ENCODE measurements around the gene NUDT22. TPM values are rescaled to one million over a fixed set of nuclear protein-coding genes. Genes with fewer than 3 reads are reported as not detected.
A peak's percentile ranks its signal among the peaks of the same experiment; 100 is the strongest.

NUDT22 gene
- total RNA-seq, 3 donors from 2014 or later (not counting 1 experiment from before 2014, with no cell fraction given) = 59.1 to 79.1 (median 74.8) TPM

GRCh38 chr11:64204080-64204440 is 22.0 kb upstream of the NUDT22 start:
- no peaks in the 10 kb centered on the region for H3K27me3 ChIP-seq (ENCODE audit: control insufficient read depth, insufficient read depth, low read length)
- Mint-ChIP-seq H3K9me3 (no peaks in the 10 kb centered on the region), H3K36me3 (peaks cover 6% of the 10 kb centered on the region), H3K27me3 (ENCODE audit: low read depth in 2 of 2) (no peaks in the 10 kb centered on the region), H3K27ac (peak overlapping the region; percentile 77 to 88), H3K4me3 (no peak overlapping the region), H3K4me1 (peaks cover 25 to 48% of the 10 kb centered on the region in 2 donors)
- H3K4me1 ChIP-seq (ENCODE audit: control insufficient read depth, insufficient read depth, low read length) = peaks cover 48% of the 10 kb centered on the region
- WGBS (ENCODE audit: insufficient coverage) = 93% methylated on average over 16 of the region's 16 CpGs
- no peaks in the 10 kb centered on the region for H3K9me3 ChIP-seq (ENCODE audit: control insufficient read depth, insufficient read depth, low read length)
- DNase-seq (no peak), ATAC-seq (no peak)
- no peak overlapping the region for H3K27ac ChIP-seq (ENCODE audit: low read length)
- no peak overlapping the region for H3K4me3 ChIP-seq (ENCODE audit: low read length)
- H3K36me3 ChIP-seq (ENCODE audit: control insufficient read depth, insufficient read depth, low read length) = peaks cover 53% of the 10 kb centered on the region
- no peak for TF ChIP-seq CTCF (IDR thresholded peaks at IDR 0.05)
- intact Hi-C loops (cut with micrococcal nuclease) = loop anchor here (1.0 to 5.0 kb wide), 2 partner anchors 100 to 448 kb away; no protein-coding TSS in a partner anchor

- intact Hi-C loops (cut with micrococcal nuclease) = loop anchor here (1.0 to 5.0 kb wide), 2 partner anchors 100 to 448 kb away; no protein-coding TSS in a partner anchor
- Histone ChIP-seq H3K4me1 (ENCODE audit: control insufficient read depth, insufficient read depth, low read length) (peaks cover 50% of the 10 kb centered on the region), H3K27ac (ENCODE audit: low read length) (no peak overlapping the region), H3K9me3 (ENCODE audit: control insufficient read depth, insufficient read depth, low read length) (no peaks in the 10 kb centered on the region), H3K27me3 (ENCODE audit: control insufficient read depth, insufficient read depth, low read length) (no peaks in the 10 kb centered on the region), H3K36me3 (ENCODE audit: control insufficient read depth, insufficient read depth, low read length) (peaks cover 56% of the 10 kb centered on the region), H3K4me3 (ENCODE audit: low read length) (no peak overlapping the region)
- Mint-ChIP-seq H3K27me3 (ENCODE audit: low read depth in 2 of 2) (no peaks in the 10 kb centered on the region), H3K36me3 (peaks cover 6% of the 10 kb centered on the region), H3K9me3 (no peaks in the 10 kb centered on the region), H3K4me3 (peak overlapping the region; percentile 74), H3K4me1 (peaks cover 28 to 53% of the 10 kb centered on the region in 2 donors), H3K27ac (peak overlapping the region; percentile 77 to 88)
- DNase-seq = peak; percentile 69 to 96
- WGBS (ENCODE audit: insufficient coverage) = 29% methylated on average over 6 of the region's 7 CpGs
- TF ChIP-seq CTCF (IDR thresholded peaks at IDR 0.05) = peak; percentile 68
- ATAC-seq = peak; percentile 39 to 60 (median 55)
Observed at GRCh38 chr11:64204464-64204989, 21.5 kb upstream of the NUDT22 start.

- Mint-ChIP-seq H3K27me3 (ENCODE audit: low read depth in 2 of 2) (no peaks in the 10 kb centered on the region), H3K36me3 (peaks cover 6% of the 10 kb centered on the region), H3K27ac (peak within 1 kb of the TSS; percentile 88 to 96), H3K4me3 (peak within 1 kb of the TSS; percentile 92), H3K9me3 (no peaks in the 10 kb centered on the region), H3K4me1 (peaks cover 28 to 55% of the 10 kb centered on the region in 2 donors)
- peak within 1 kb of the TSS; percentile 89 for H3K27ac ChIP-seq (ENCODE audit: low read length)
- whole genome bisulfite sequencing (ENCODE audit: insufficient coverage) = 2% methylated on average over 27 of the region's 27 CpGs
- intact Hi-C loops (cut with micrococcal nuclease) = loop anchor here (1.0 to 5.0 kb wide), 5 partner anchors 20 to 136 kb away; partner anchors contain the start of genes BAD, CCDC88B, DNAJC4 and STIP1
- peak; percentile 38 to 57 (median 44) for ATAC-seq
- TF ChIP-seq CTCF (IDR thresholded peaks at IDR 0.05) = no peak
- no peaks in the 10 kb centered on the region for H3K9me3 ChIP-seq (ENCODE audit: control insufficient read depth, insufficient read depth, low read length)
- peak within 1 kb of the TSS; percentile 91 for H3K4me3 ChIP-seq (ENCODE audit: low read length)
- peaks cover 50% of the 10 kb centered on the region for H3K4me1 ChIP-seq (ENCODE audit: control insufficient read depth, insufficient read depth, low read length)
- H3K36me3 ChIP-seq (ENCODE audit: control insufficient read depth, insufficient read depth, low read length) = peaks cover 52% of the 10 kb centered on the region
- DNase-seq = peak; percentile 45 to 79
- H3K27me3 ChIP-seq (ENCODE audit: control insufficient read depth, insufficient read depth, low read length) = no peaks in the 10 kb centered on the region
Observed at GRCh38 chr11:64206457-64207255, 19.4 kb upstream of the NUDT22 start, which contains the start of gene FERMT3. TSS of gene FERMT3 (plus strand) at chr11:64206721. CDS start at chr11:64207365, 644 bp downstream.
